Measurements from ENCODE around the gene RBM43.

The RBM43 gene

GRCh38 chr2:151205571-151205970, 56.1 kb downstream of the RBM43 start:
- no peaks in the 10 kb centered on the region for H4K20me1 ChIP-seq (ENCODE audit: insufficient read depth, low read length)
- no peak overlapping the region for H2AFZ ChIP-seq (ENCODE audit: low read depth, low read length)
- H3K9me3 ChIP-seq (ENCODE audit: insufficient read depth, low read length): no peaks in the 10 kb centered on the region

GRCh38 chr2:151204756-151205155, 56.9 kb downstream of the RBM43 start:
- Histone ChIP-seq H3K36me3 (replicated peaks; ENCODE audit: low read depth, low read length) (no peaks in the 10 kb centered on the region), H3K4me2 (ENCODE audit: low read length) (no peak overlapping the region), H3K27me3 (ENCODE audit: low read depth, low read length) (no peaks in the 10 kb centered on the region), H3K4me1 (ENCODE audit: low read length) (no peaks in the 10 kb centered on the region), H4K20me1 (ENCODE audit: insufficient read depth, low read length) (no peaks in the 10 kb centered on the region), H3K9ac (ENCODE audit: low read length) (no peak overlapping the region), H3K79me2 (ENCODE audit: low read length) (no peaks in the 10 kb centered on the region), H3K4me3 (ENCODE audit: low read length) (no peak overlapping the region), H3K27ac (ENCODE audit: low read length) (no peak overlapping the region), H3K9me3 (ENCODE audit: insufficient read depth, low read length) (no peaks in the 10 kb centered on the region), H2AFZ (ENCODE audit: low read depth, low read length) (no peak overlapping the region)
- no peak for TF ChIP-seq EZH2phosphoT487 (IDR thresholded peaks at IDR 0.05; ENCODE audit: low read depth)
- TF ChIP-seq, protein P1, sequence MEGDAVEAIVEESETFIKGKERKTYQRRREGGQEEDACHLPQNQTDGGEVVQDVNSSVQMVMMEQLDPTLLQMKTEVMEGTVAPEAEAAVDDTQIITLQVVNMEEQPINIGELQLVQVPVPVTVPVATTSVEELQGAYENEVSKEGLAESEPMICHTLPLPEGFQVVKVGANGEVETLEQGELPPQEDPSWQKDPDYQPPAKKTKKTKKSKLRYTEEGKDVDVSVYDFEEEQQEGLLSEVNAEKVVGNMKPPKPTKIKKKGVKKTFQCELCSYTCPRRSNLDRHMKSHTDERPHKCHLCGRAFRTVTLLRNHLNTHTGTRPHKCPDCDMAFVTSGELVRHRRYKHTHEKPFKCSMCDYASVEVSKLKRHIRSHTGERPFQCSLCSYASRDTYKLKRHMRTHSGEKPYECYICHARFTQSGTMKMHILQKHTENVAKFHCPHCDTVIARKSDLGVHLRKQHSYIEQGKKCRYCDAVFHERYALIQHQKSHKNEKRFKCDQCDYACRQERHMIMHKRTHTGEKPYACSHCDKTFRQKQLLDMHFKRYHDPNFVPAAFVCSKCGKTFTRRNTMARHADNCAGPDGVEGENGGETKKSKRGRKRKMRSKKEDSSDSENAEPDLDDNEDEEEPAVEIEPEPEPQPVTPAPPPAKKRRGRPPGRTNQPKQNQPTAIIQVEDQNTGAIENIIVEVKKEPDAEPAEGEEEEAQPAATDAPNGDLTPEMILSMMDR (IDR thresholded peaks at IDR 0.05; ENCODE audit: low read depth, low read length): no peak

More at GRCh38 chr2:151205571-151205970, 56.1 kb downstream of the RBM43 start:
- Histone ChIP-seq H3K79me2 (ENCODE audit: low read length) (no peaks in the 10 kb centered on the region), H3K4me2 (ENCODE audit: low read length) (no peak overlapping the region), H3K4me1 (ENCODE audit: low read length) (no peaks in the 10 kb centered on the region), H3K27ac (ENCODE audit: low read length) (no peak overlapping the region), H3K9ac (ENCODE audit: low read length) (no peak overlapping the region), H3K36me3 (replicated peaks; ENCODE audit: low read depth, low read length) (no peaks in the 10 kb centered on the region), H3K27me3 (ENCODE audit: low read depth, low read length) (no peaks in the 10 kb centered on the region), H3K4me3 (ENCODE audit: low read length) (no peak overlapping the region)
- TF ChIP-seq, protein P1 (IDR thresholded peaks at IDR 0.05; ENCODE audit: low read depth, low read length): no peak
- no peak for TF ChIP-seq EZH2phosphoT487 (IDR thresholded peaks at IDR 0.05; ENCODE audit: low read depth)

- Histone ChIP-seq H3K9ac (ENCODE audit: low read length) (no peak overlapping the region), H3K4me2 (ENCODE audit: low read length) (no peak overlapping the region), H2AFZ (ENCODE audit: low read depth, low read length) (no peak overlapping the region)
These were observed 60.8 kb downstream of the RBM43 start for GRCh38 chr2:151200844-151201243.

GRCh38 chr2:151200277-151200676, 61.4 kb downstream of the RBM43 start:
- H3K27ac ChIP-seq (ENCODE audit: low read length): no peak overlapping the region
- H3K9ac ChIP-seq (ENCODE audit: low read length): no peak overlapping the region
- H3K36me3 ChIP-seq (replicated peaks; ENCODE audit: low read depth, low read length): no peaks in the 10 kb centered on the region
- H3K9me3 ChIP-seq (ENCODE audit: insufficient read depth, low read length): no peaks in the 10 kb centered on the region
- H3K4me3 ChIP-seq (ENCODE audit: low read length): no peak overlapping the region
- no peaks in the 10 kb centered on the region for H3K27me3 ChIP-seq (ENCODE audit: low read depth, low read length)
- H3K4me1 ChIP-seq (ENCODE audit: low read length): no peaks in the 10 kb centered on the region
- no peaks in the 10 kb centered on the region for H3K79me2 ChIP-seq (ENCODE audit: low read length)
- H3K4me2 ChIP-seq (ENCODE audit: low read length): no peak overlapping the region
- no peak overlapping the region for H2AFZ ChIP-seq (ENCODE audit: low read depth, low read length)
- H4K20me1 ChIP-seq (ENCODE audit: insufficient read depth, low read length): no peaks in the 10 kb centered on the region
- TF ChIP-seq EZH2phosphoT487 (IDR thresholded peaks at IDR 0.05; ENCODE audit: low read depth): no peak
- TF ChIP-seq, protein P1 (IDR thresholded peaks at IDR 0.05; ENCODE audit: low read depth, low read length): no peak

More at GRCh38 chr2:151200844-151201243, 60.8 kb downstream of the RBM43 start:
- Histone ChIP-seq H4K20me1 (ENCODE audit: insufficient read depth, low read length) (no peaks in the 10 kb centered on the region), H3K79me2 (ENCODE audit: low read length) (no peaks in the 10 kb centered on the region), H3K27me3 (ENCODE audit: low read depth, low read length) (no peaks in the 10 kb centered on the region), H3K36me3 (replicated peaks; ENCODE audit: low read depth, low read length) (no peaks in the 10 kb centered on the region), H3K4me3 (ENCODE audit: low read length) (no peak overlapping the region), H3K9me3 (ENCODE audit: insufficient read depth, low read length) (no peaks in the 10 kb centered on the region), H3K4me1 (ENCODE audit: low read length) (no peaks in the 10 kb centered on the region), H3K27ac (ENCODE audit: low read length) (no peak overlapping the region)
- TF ChIP-seq EZH2phosphoT487 (IDR thresholded peaks at IDR 0.05; ENCODE audit: low read depth): no peak
- TF ChIP-seq, protein P1 (IDR thresholded peaks at IDR 0.05; ENCODE audit: low read depth, low read length): no peak
